Activated B cell treated with CpG ODN at 0.5 μM for 24 hours (primary cell): ENCODE data around the gene SPIRE1. TPM values are rescaled to one million over a fixed set of nuclear protein-coding genes. Genes with fewer than 3 reads are reported as not detected.

ENCODE experiments used
- ATAC-seq: fragments of 200-7000 bp; cut with Tn5 transposase; one replicate; pipeline ENCODE4 v1.10.0; 2021; ENCODE audit warnings: low read depth, mild to moderate bottlenecking, moderate library complexity
- CTCF ChIA-PET: fragments of 350-600 bp; sonication (Branson Sonifier 250); formaldehyde crosslinking; loops from one replicate; lab custom pipeline; 2021; ENCODE audit warnings: antibody characterized with exemption; lab: Charles Lee
- POLR2A ChIA-PET: fragments of 350-600 bp; sonication (Branson Sonifier 250); formaldehyde crosslinking; loops from one replicate; lab custom pipeline; 2021; ENCODE audit warnings: antibody characterized with exemption; lab: Charles Lee
- DNase-seq: peaks from one replicate; pipeline ENCODE4 v3.0.0; 2022
- H3K27ac Mint-ChIP-seq: one replicate; pipeline ENCODE4 v1.8.0; 2020; ENCODE audit warnings: mixed read lengths
- H3K27me3 Mint-ChIP-seq: one replicate; pipeline ENCODE4 v1.8.0; 2021; ENCODE audit warnings: mixed read lengths
- H3K36me3 Mint-ChIP-seq: one replicate; pipeline ENCODE4 v1.8.0; 2021; ENCODE audit warnings: low read depth, mixed read lengths
- H3K4me1 Mint-ChIP-seq: one replicate; pipeline ENCODE4 v1.8.0; 2021; ENCODE audit warnings: mixed read lengths
- H3K4me3 Mint-ChIP-seq: one replicate; pipeline ENCODE4 v1.8.0; 2020; ENCODE audit warnings: mild to moderate bottlenecking, mixed read lengths
- H3K9me3 Mint-ChIP-seq: one replicate; pipeline ENCODE4 v1.8.0; 2020; ENCODE audit warnings: mixed read lengths
- intact Hi-C: fragments of 100-400 bp; cut with micrococcal nuclease; formaldehyde crosslinking; loops from one replicate; pipeline ENCODE4 v1.15.1; 2024
- total RNA-seq: library from RNA; stranded (reverse); gene quantifications from 2 replicates; pipeline ENCODE4 v1.2.3, GENCODE V29; 2022
- TF ChIP-seq, protein P1 (sequence below): fragments of 200-600 bp; IDR thresholded peaks from one replicate; pipeline ENCODE4 v1.8.0; 2022; ENCODE audit warnings: antibody characterized with exemption, mild to moderate bottlenecking

The SPIRE1 gene
- total RNA-seq, 1 donor from 2014 or later: 2.5 TPM

DNA sequence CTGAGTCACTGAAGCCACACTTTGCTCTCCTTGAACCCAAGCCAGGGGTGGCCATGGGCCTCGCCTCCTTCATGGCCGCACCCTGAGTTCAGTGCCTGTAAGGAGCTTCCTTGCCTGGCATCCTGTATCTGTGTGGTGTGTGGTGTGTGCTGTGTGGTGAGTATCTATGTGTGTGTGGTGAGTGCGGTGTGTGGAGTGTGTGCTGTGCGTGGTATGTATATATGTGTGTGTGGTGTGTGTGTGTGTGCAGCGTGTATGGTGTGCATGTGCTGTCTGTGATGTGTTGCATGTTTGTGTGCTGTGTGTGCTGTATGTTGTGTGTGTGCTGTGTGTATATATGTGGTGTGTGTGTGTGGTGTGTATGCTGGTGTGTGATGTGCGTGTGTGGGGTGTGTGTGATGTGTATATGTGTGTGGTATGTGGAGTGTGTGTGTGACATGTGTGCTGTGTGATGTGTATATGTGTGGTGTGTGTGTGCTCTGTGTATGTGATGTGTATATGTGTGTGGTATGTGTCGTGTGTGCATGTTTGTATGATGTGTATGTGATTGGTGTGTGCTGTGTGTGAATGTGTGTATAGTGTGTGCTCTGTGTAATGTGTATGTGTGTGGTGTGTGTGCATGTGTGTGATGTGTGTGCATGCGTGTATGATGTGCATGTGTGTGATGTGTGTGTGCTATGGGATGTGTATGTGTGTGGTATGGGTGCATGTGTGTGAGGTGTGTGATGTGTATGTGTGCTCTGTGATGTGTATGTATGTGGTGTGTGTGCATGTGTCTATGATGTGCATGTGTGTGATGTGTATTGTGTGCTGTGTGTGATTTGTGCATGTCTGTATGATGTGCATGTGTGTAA, 227.5 kb downstream of the SPIRE1 start:
- Mint-ChIP-seq H3K27ac (no peak overlapping the region), H3K36me3 (peaks cover 2% of the 10 kb centered on the region), H3K4me1 (no peaks in the 10 kb centered on the region), H3K27me3 (no peaks in the 10 kb centered on the region), H3K9me3 (no peaks in the 10 kb centered on the region), H3K4me3 (no peak overlapping the region)
- CTCF ChIA-PET: no interaction called here
- no peak for DNase-seq
- intact Hi-C loops: no loop called here
- no peak for ATAC-seq
- TF ChIP-seq, protein P1, sequence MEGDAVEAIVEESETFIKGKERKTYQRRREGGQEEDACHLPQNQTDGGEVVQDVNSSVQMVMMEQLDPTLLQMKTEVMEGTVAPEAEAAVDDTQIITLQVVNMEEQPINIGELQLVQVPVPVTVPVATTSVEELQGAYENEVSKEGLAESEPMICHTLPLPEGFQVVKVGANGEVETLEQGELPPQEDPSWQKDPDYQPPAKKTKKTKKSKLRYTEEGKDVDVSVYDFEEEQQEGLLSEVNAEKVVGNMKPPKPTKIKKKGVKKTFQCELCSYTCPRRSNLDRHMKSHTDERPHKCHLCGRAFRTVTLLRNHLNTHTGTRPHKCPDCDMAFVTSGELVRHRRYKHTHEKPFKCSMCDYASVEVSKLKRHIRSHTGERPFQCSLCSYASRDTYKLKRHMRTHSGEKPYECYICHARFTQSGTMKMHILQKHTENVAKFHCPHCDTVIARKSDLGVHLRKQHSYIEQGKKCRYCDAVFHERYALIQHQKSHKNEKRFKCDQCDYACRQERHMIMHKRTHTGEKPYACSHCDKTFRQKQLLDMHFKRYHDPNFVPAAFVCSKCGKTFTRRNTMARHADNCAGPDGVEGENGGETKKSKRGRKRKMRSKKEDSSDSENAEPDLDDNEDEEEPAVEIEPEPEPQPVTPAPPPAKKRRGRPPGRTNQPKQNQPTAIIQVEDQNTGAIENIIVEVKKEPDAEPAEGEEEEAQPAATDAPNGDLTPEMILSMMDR: no peak
- POLR2A ChIA-PET: no interaction called here

DNA sequence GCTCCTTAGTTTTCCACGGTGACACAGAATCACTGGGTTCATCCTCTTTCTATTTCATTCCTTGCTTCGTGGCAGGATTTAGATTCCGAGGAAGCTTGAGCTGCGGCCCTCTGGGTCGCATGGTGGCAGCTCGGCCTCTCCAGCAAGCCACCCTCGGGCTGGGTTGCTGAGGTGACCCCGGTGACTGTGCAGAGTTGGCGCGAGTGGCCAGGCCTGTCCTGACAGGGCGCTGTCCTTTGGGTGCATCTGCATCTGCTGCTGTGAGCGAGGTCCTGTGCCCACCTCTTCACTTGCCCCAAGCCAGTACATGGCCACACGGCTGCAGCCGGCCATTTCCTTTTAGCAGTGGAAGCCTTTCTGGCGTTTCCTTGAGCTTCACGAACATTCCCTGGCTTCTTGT, 228.4 kb downstream of the SPIRE1 start:
- no peaks in the 10 kb centered on the region for H3K27me3 Mint-ChIP-seq
- POLR2A ChIA-PET: no interaction called here
- TF ChIP-seq, protein P1: no peak

DNA sequence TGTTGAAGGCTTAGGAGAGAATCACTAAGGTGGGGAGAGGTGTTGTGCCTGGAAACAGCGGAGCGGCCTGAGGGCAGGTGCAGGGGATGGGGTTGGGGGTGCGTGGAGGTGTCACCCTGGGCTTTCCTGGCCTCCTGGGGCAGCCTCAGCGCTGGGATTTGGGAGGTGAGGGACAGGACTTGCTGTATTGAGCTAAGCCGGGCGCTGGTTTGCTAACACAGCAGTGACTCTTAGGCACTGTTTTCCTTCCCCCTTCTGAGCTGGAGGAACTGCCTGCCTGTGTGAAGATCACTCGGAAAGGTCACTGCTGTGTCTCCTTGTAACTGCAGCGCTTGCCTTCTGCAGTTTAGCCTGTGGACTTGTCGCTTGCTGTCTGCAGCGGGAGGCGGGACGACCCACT, 229.0 kb downstream of the SPIRE1 start:
- peaks cover 2% of the 10 kb centered on the region for H3K36me3 Mint-ChIP-seq
- H3K4me3 Mint-ChIP-seq: no peak overlapping the region
- no peaks in the 10 kb centered on the region for H3K27me3 Mint-ChIP-seq
- no peak for ATAC-seq
- POLR2A ChIA-PET: no interaction called here
- no peak overlapping the region for H3K27ac Mint-ChIP-seq
- TF ChIP-seq, protein P1: no peak
- no peak for DNase-seq
- CTCF ChIA-PET: no interaction called here
- H3K4me1 Mint-ChIP-seq: no peaks in the 10 kb centered on the region
- H3K9me3 Mint-ChIP-seq: no peaks in the 10 kb centered on the region
- intact Hi-C loops: no loop called here

More for the DNA sequence above, 228.4 kb downstream of the SPIRE1 start:
- H3K4me3 Mint-ChIP-seq: no peak overlapping the region
- no peaks in the 10 kb centered on the region for H3K4me1 Mint-ChIP-seq
- CTCF ChIA-PET: no interaction called here
- H3K36me3 Mint-ChIP-seq: peaks cover 2% of the 10 kb centered on the region
- H3K27ac Mint-ChIP-seq: no peak overlapping the region
- DNase-seq: no peak
- H3K9me3 Mint-ChIP-seq: no peaks in the 10 kb centered on the region
- no peak for ATAC-seq
- intact Hi-C loops: no loop called here

DNA sequence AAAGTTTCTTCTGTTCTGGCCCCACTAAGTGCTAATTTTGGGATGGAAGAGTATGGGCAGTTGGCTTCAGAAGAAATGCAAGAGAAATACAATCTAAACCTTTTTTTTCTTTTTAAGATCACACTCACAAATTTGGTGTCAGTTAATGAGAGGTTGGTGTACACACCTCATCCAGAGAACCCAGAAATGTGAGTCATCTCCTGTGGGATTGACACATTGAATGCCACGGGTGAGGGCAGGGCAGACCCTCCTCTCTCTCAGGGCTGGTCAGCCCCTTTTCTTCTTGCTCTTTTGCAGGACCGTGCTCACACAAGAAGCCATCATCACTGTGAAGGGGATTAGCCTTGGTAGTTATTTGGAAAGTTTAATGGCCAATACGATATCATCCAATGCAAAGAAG, 231.0 kb downstream of the SPIRE1 start:
- H3K27ac Mint-ChIP-seq: no peak overlapping the region
- TF ChIP-seq, protein P1: no peak
- no peaks in the 10 kb centered on the region for H3K36me3 Mint-ChIP-seq
- ATAC-seq: no peak
- H3K4me3 Mint-ChIP-seq: no peak overlapping the region
- H3K27me3 Mint-ChIP-seq: no peaks in the 10 kb centered on the region
- CTCF ChIA-PET: interaction anchor here (1.4 kb wide), 1 partner anchor 34 kb away, joined by 3 read pairs; no protein-coding TSS in a partner anchor
- intact Hi-C loops: no loop called here
- no peak for DNase-seq
- no peaks in the 10 kb centered on the region for H3K9me3 Mint-ChIP-seq
- POLR2A ChIA-PET: no interaction called here
- H3K4me1 Mint-ChIP-seq: no peaks in the 10 kb centered on the region

DNA sequence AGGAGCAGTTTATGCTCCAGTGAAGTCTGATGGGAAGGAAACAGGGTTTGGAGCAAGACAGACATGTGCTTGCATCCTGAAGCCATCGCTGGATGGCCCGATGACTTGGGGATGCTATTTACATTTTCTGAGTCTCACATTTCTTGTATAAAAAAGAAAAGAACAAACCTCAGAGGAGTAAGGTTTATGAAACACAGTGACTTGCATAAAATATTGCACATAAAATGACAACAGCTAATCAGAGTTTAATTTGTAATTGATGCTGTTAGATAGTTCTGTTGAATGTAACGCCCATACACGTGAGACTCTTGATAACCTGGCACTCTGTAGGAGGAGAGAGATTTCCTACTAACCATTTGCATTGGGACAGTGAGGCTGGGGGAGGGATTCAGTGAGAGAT, 233.7 kb downstream of the SPIRE1 start:
- Mint-ChIP-seq H3K27me3 (no peaks in the 10 kb centered on the region), H3K36me3 (no peaks in the 10 kb centered on the region), H3K9me3 (no peaks in the 10 kb centered on the region), H3K4me1 (peaks cover 13% of the 10 kb centered on the region), H3K27ac (no peak overlapping the region), H3K4me3 (no peak overlapping the region)
- no peak for DNase-seq
- CTCF ChIA-PET: no interaction called here
- no peak for ATAC-seq
- TF ChIP-seq, protein P1: no peak
- intact Hi-C loops: loop anchor here (5.0 kb wide), 1 partner anchor 442 kb away; the partner anchor contains the start of gene IMPA2
- POLR2A ChIA-PET: no interaction called here
